ENCODE measurements around the gene LIN37.
"Not testable (repeated sequence)": the region's sequence is repeated elsewhere in the genome, so short reads cannot be mapped to it uniquely, and the experiment has no call there.

LIN37 gene

GRCh38 chr19:35752746-35753350 is 4.5 kb downstream of the LIN37 start:
- no peak for DNase-seq (ENCODE audit: low read depth in 3 of 3)

GRCh38 chr19:35753634-35754369 is 5.4 kb downstream of the LIN37 start:
- no peak for DNase-seq (ENCODE audit: low read depth in 3 of 3)

- DNase-seq (ENCODE audit: low read depth in 3 of 3), result no peak
These were observed 6.2 kb downstream of the LIN37 start for GRCh38 chr19:35754370-35755130.

GRCh38 chr19:35755131-35755549 is 6.8 kb downstream of the LIN37 start:
- DNase-seq (ENCODE audit: low read depth in 3 of 3), result no peak

GRCh38 chr19:35755550-35756376 is 7.4 kb downstream of the LIN37 start:
- no peak for DNase-seq (ENCODE audit: low read depth in 3 of 3)

GRCh38 chr19:35756377-35757230 is 8.2 kb downstream of the LIN37 start, which contains the start of gene HSPB6:
HSPB6 (minus strand) TSS chr19:35757029; CDS start chr19:35757008, 21 bp downstream.
- DNase-seq (ENCODE audit: low read depth in 3 of 3), result no peak

- no peak for DNase-seq (ENCODE audit: low read depth in 3 of 3)
These were observed 8.9 kb downstream of the LIN37 start for GRCh38 chr19:35757231-35757748.

GRCh38 chr19:35757749-35758608 is 9.6 kb downstream of the LIN37 start, which contains the start of gene PROSER3:
PROSER3 (plus strand) TSS chr19:35758176; CDS start chr19:35758216, 40 bp downstream.
- peak; percentile 97 to 99 (median 97) for DNase-seq (ENCODE audit: low read depth in 3 of 3)

GRCh38 chr19:35759697-35760096 is 11.3 kb downstream of the LIN37 start:
- no peak for DNase-seq (ENCODE audit: low read depth in 3 of 3)

- no peak for DNase-seq (ENCODE audit: low read depth in 3 of 3)
These were observed 12.5 kb downstream of the LIN37 start for GRCh38 chr19:35760711-35761349.

- DNase-seq (ENCODE audit: low read depth in 3 of 3), result no peak
These were observed 16.3 kb downstream of the LIN37 start for GRCh38 chr19:35764432-35765315.

- DNase-seq (ENCODE audit: low read depth in 3 of 3), result no peak
These were observed 18.3 kb downstream of the LIN37 start for GRCh38 chr19:35766571-35767104.

- DNase-seq (ENCODE audit: low read depth in 3 of 3), result no peak
These were observed 19.1 kb downstream of the LIN37 start for GRCh38 chr19:35767288-35768081.

- DNase-seq (ENCODE audit: low read depth in 3 of 3), result no peak
These were observed 19.7 kb downstream of the LIN37 start for GRCh38 chr19:35768082-35768421.

- not testable (repeated sequence) for DNase-seq (ENCODE audit: low read depth in 3 of 3)
These were observed 24.0 kb downstream of the LIN37 start for GRCh38 chr19:35772362-35772761.

GRCh38 chr19:35773020-35773806 is 24.8 kb downstream of the LIN37 start:
- no peak for DNase-seq (ENCODE audit: low read depth in 3 of 3)

All from stimulated activated CD4-positive, alpha-beta T cell treated with anti-CD3 and anti-CD28 coated beads, TNF-alpha, amount 100 ng/mL, for 48 hours (primary cell).